Ovary (tissue), 9 donors: Measurements from ENCODE around the gene ENTPD8. TPM values are rescaled to one million over a fixed set of nuclear protein-coding genes. Genes with fewer than 3 reads are reported as not detected.

Source experiments
- DNase-seq, 5 donors: peaks; one replicate each; pipeline ENCODE4 v3.0.0-alpha.2; 2019 to 2020
- H3K27ac ChIP-seq, 2 donors: fragments of 200-600 bp; one replicate each; pipeline versions ENCODE4 v1.5.1 to v1.8.0; 2019 to 2022
- H3K27me3 ChIP-seq: fragments of 200-600 bp; one replicate; pipeline ENCODE4 v1.8.0; 2022
- H3K36me3 ChIP-seq: fragments of 200-600 bp; sonication (generic); one replicate; pipeline ENCODE4 v1.5.1; 2019
- H3K4me1 ChIP-seq: one replicate; pipeline ENCODE4 v1.8.1; 2013; ENCODE audit warnings: mild to moderate bottlenecking, moderate library complexity; ENCODE audit not compliant: insufficient read depth
- H3K4me3 ChIP-seq: fragments of 200-600 bp; sonication (generic); one replicate; pipeline ENCODE4 v1.5.1; 2017
- H3K9me3 ChIP-seq, 2 donors: fragments of 200-600 bp in 1 of 2; sonication (generic) in 1 of 2; one replicate each; pipeline versions ENCODE4 v1.5.1 to v1.8.1; 2013 to 2019; ENCODE audit warnings: mild to moderate bottlenecking in 1 of 2, moderate library complexity in 1 of 2
- EP300 ChIP-seq: sonication (generic); formaldehyde crosslinking; IDR thresholded peaks from one replicate; pipeline ENCODE4 v1.6.1; 2017; ENCODE audit warnings: antibody characterized with exemption
- POLR2A ChIP-seq: fragments of 450-650 bp; IDR thresholded peaks from one replicate; pipeline ENCODE4 v1.6.1; 2017; ENCODE audit warnings: antibody characterized with exemption, mild to moderate bottlenecking, moderate library complexity
- WGBS, 3 donors: extraction: QIAGEN DNeasy Blood & Tissue Kit in 1 of 3; methylation state at CpG; one replicate each; pipeline versions ENCODE4 v1.1.5 to v1.1.7; 2013 to 2017; 5-methylcytosine and 5-hydroxymethylcytosine counted together
- intact Hi-C, 4 donors: fragments of 100-400 bp; cut with DNase I; formaldehyde crosslinking; loops; one replicate each; pipeline versions ENCODE4 v1.11.0 to v1.15.1; 2022 to 2023
- polyA plus RNA-seq, 2 donors: library from polyadenylated mRNA; stranded (reverse); fragments of 200-250 nt in 1 of 2; fragments of 350-450 nt in 1 of 2; fragmentation: Illumina TruSeq in 1 of 2; extraction: RNeasy Lipid Tissue Mini Kit (QIAGEN cat#74804) in 1 of 2; gene quantifications; one replicate each; pipeline ENCODE4 v1.2.3, GENCODE V29; 2013 to 2014
- total RNA-seq, 7 donors: library from RNA; depleted of rRNA in 2 of 7; stranded (reverse); fragments of >200 nt in 2 of 7; fragmentation: NEBNext Ultra II Directional in 3 of 7; extraction: Animal tissue kit (Norgen Biotek cat#: 25700) in 3 of 7; gene quantifications; one replicate each; pipeline versions ENCODE4 v1.1.0 to v1.2.4, GENCODE V29; 2016 to 2023
- TF ChIP-seq, protein P1 (sequence below), 3 donors: fragments of 450-650 bp in 2 of 3; fragments of 200-600 bp in 1 of 3; IDR thresholded peaks; one replicate each; pipeline versions ENCODE4 v1.5.1 to v1.8.0; 2016 to 2022; ENCODE audit warnings: antibody characterized with exemption in 3 of 3, mild to moderate bottlenecking in 1 of 3
- donor health status: DM: no; HTN: no; CAD: no; lungs with moderate emphysema.
- donor health status: DM: no; HTN: no; CAD: no.
- donor health status: Bipolar disorder and iron deficiency.
- donor health status: DM: yes; HTN: yes; CAD: no.
- donor health status: DM: no; HTN: no; CAD: no.
- donor health status: DM: yes; HTN: yes; CAD: no.

The ENTPD8 gene
- total and polyA plus RNA-seq, 9 donors = 0.10 to 0.57 (median 0.17) TPM; not detected in 3

DNA sequence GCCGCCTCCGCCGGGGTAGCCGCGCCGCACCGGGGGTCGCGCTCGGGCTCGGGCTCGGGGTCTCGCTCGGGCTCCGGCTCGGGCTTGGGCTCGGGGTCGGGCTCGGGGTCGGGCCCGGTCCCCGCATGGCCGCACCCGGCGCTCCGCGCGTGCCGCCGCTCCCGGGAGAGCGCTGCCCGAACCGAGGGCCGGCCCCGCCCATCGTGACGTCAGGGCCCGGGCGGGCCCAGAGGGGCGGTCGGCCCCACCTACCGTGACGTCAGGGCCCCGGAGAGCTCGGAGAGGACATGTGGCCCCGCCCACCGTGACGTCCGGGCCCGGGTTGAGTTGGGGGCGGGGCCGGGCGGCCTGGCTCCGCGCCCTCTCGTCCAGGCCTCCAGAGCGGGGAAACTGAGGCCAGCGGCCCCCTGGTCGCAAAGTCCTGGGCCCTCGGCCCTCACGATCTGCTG, 18.0 kb upstream of the ENTPD8 start, which contains the start of gene NSMF:
Gene NSMF, minus strand, starts transcription at position 183 of the 449 bp plus-strand sequence. CDS start 232 bp downstream, outside the sequence.
- no peaks in the 10 kb centered on the region for H3K27me3 ChIP-seq
- no peaks in the 10 kb centered on the region for H3K36me3 ChIP-seq
- peak within 1 kb of the TSS; percentile 11 to 72 for H3K27ac ChIP-seq
- TF ChIP-seq EP300 (no peak), POLR2A (peak; percentile 89)
- peak; percentile 95 to 98 (median 97) for DNase-seq
- WGBS, 3 donors = 0 to 1% (median 0%) methylated on average over 21 to 62 of the region's 62 CpGs
- no peaks in the 10 kb centered on the region for H3K9me3 ChIP-seq
- intact Hi-C loops = loop anchor here in 1 of 4 donors (2.0 kb wide), 1 partner anchor 36 kb away; the partner anchor contains the start of genes EXD3 and NOXA1
- H3K4me1 ChIP-seq = peaks cover 15% of the 10 kb centered on the region
- H3K4me3 ChIP-seq = peak within 1 kb of the TSS; percentile 46

DNA sequence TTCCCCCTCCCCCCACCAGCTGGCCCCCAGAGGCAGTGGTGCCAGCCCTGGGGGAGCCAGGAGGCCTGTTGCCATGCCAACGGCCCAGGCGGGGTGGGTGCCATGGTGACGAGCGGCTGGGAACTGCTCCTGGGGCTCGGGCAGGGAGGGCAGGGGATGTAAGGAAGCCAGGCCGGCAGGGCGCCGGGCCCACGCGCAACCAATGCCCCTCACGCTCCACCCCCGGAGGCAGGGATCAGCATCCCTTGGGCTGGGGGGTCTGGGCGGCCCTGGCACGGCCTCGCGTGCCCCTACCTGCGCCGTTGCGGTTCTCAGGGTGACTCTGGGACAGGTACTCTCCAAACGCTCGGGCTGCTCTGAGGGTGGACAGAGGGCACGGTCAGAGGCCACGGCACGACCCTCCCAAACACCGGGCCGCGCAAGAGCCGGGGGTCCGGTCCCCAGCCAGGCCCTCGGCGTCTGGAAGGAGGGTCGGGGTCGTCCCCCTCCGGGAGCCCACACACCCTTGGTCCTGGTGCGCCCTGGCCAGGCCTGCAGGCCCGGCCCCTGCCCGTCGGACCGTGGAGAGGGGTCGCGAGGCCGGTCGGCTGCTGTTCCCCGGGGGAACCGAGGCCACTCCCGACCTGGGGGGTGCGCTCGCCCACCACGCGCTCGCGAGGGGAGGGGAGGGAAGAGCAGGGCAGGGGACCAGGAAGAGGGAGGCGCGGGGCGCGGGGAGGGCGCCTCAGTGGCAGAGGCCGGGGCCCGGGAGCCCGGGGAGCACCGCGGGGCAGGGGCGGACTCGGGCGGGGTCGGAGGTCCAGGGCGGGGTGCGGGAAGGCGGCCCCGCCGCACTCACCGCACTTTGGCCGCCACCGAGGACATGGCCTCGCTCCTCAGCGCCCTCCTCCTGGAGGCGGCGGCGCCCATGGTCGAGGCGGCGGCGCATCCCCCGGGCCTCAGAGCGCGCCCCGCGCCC, 17.3 kb upstream of the ENTPD8 start:
- TF ChIP-seq EP300 (no peak), POLR2A (no peak)
- TF ChIP-seq, protein P1, sequence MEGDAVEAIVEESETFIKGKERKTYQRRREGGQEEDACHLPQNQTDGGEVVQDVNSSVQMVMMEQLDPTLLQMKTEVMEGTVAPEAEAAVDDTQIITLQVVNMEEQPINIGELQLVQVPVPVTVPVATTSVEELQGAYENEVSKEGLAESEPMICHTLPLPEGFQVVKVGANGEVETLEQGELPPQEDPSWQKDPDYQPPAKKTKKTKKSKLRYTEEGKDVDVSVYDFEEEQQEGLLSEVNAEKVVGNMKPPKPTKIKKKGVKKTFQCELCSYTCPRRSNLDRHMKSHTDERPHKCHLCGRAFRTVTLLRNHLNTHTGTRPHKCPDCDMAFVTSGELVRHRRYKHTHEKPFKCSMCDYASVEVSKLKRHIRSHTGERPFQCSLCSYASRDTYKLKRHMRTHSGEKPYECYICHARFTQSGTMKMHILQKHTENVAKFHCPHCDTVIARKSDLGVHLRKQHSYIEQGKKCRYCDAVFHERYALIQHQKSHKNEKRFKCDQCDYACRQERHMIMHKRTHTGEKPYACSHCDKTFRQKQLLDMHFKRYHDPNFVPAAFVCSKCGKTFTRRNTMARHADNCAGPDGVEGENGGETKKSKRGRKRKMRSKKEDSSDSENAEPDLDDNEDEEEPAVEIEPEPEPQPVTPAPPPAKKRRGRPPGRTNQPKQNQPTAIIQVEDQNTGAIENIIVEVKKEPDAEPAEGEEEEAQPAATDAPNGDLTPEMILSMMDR (IDR thresholded peaks at IDR 0.05) = no peak
- H3K36me3 ChIP-seq = no peaks in the 10 kb centered on the region
- H3K9me3 ChIP-seq = no peaks in the 10 kb centered on the region
- peak; percentile 38 to 73 (median 59) for DNase-seq
- no peaks in the 10 kb centered on the region for H3K27me3 ChIP-seq
- peaks cover 15% of the 10 kb centered on the region for H3K4me1 ChIP-seq
- 7 to 19% (median 18%) methylated on average over 37 to 86 of the region's 88 CpGs for WGBS, 3 donors
- intact Hi-C loops = loop anchor here in 1 of 4 donors (2.0 kb wide), 1 partner anchor 36 kb away; the partner anchor contains the start of genes EXD3 and NOXA1
- peak overlapping the region in 1 of 2 donors; percentile 72 for H3K27ac ChIP-seq
- peak overlapping the region; percentile 46 for H3K4me3 ChIP-seq

DNA sequence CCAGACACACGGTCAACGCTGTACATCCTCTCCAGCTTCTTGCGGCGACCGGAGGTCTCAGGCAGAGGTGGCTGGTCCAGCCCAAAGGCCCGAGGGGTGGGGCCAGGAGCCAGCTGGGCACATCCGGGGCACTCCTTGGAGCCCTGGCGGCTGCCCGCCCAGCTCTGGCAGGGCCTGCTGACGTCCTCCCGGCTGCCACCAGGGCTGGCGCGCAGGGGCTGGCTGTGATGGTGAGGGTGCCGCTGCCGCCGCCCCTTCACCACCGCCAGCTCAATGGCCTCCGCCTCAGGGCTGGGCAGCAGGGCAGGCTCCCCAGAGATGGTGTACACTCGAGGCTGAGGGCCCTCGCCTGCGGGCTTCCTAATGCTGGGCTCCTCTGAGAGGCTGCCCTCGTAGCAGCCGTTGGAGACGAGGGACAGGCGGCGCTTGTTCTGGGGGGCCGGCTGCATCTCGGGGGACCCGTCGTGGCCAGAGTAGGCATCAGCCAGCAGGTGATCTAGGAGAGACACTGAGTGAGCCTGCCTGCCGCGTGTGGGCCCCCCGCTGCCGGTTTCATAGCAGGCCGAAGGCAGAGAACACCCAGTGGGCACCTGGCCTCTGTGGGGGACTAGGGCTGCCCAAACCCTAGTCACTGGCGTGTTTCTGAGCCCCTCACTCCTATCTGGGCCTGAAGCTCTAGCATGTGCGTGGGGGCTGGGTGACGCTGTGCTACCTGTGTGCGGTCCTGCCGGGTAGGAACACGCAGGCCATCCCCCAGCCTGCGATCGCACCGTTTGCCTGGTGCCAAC, 16.4 kb upstream of the ENTPD8 start:
- intact Hi-C loops = loop anchor here in 1 of 4 donors (2.0 kb wide), 1 partner anchor 35 kb away; the partner anchor contains the start of genes EXD3 and NOXA1
- Histone ChIP-seq H3K27me3 (no peaks in the 10 kb centered on the region), H3K27ac (peak overlapping the region in 1 of 2 donors; percentile 30), H3K4me1 (peaks cover 15% of the 10 kb centered on the region), H3K4me3 (no peak overlapping the region), H3K36me3 (no peaks in the 10 kb centered on the region), H3K9me3 (no peaks in the 10 kb centered on the region)
- TF ChIP-seq, protein P1 (IDR thresholded peaks at IDR 0.05) = no peak
- TF ChIP-seq POLR2A (no peak), EP300 (no peak)
- 89 to 94% (median 90%) methylated on average over 29 to 44 of the region's 44 CpGs for WGBS, 3 donors
- peak in 4 of 5 donors; percentile 15 to 65 (median 59) for DNase-seq

DNA sequence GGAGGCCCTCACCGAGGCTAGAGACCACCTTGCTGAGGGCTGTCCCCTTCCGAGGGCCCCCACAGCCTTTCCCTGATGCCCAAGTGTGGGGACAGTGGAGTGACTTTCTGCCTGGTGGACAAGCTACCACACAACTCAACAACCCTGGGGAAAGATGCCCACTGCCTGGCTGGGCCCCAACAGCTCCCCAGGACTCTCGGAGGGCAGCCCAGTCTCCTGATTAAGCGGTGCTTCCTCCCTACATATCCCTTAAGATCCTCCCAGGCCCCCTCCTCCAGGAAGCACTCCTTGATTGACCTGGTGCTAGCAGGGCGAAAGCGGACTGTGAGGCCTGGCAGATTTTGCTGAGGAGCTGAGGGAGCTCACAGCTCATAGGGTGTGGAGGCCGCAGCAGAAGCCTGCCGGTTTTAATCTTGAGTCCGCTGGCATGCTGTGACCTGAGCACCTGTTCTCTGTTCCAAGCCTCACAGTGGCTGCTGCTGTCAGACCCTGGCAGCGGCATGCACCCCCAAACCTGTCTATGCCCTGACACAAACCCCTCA, 15.8 kb upstream of the ENTPD8 start:
- peak overlapping the region in 1 of 2 donors; percentile 38 for H3K27ac ChIP-seq
- no peak overlapping the region for H3K4me3 ChIP-seq
- intact Hi-C loops = no loop called here
- peak; percentile 8 to 53 (median 37) for DNase-seq
- H3K36me3 ChIP-seq = no peaks in the 10 kb centered on the region
- H3K4me1 ChIP-seq = peaks cover 15% of the 10 kb centered on the region
- no peaks in the 10 kb centered on the region for H3K9me3 ChIP-seq
- no peaks in the 10 kb centered on the region for H3K27me3 ChIP-seq
- TF ChIP-seq, protein P1 (IDR thresholded peaks at IDR 0.05) = no peak
- TF ChIP-seq POLR2A (no peak), EP300 (no peak)
- WGBS, 3 donors = 79 to 81% (median 80%) methylated on average over 10 of the region's 10 CpGs
